HUES64 (cell line): ENCODE data around the gene FABP6. TPM values are rescaled to one million over a fixed set of nuclear protein-coding genes. Genes with fewer than 3 reads are reported as not detected.
"Not testable (repeated sequence)": the region's sequence is repeated elsewhere in the genome, so short reads cannot be mapped to it uniquely, and the experiment has no call there.

Experiments
- H3K27ac ChIP-seq: 2 replicates; pipeline ENCODE4 v1.7.0; 2013; ENCODE audit warnings: low read depth, low read length, inconsistent platforms
- H3K27me3 ChIP-seq: 2 replicates; pipeline ENCODE4 v1.6.1; 2013; ENCODE audit warnings: mild to moderate bottlenecking, low read length; ENCODE audit not compliant: insufficient read depth
- H3K36me3 ChIP-seq: 2 replicates; pipeline ENCODE4 v1.6.1; 2013; ENCODE audit warnings: mild to moderate bottlenecking, low read length; ENCODE audit not compliant: insufficient read depth
- H3K4me1 ChIP-seq: 2 replicates; pipeline ENCODE4 v1.6.1; 2013; ENCODE audit warnings: mild to moderate bottlenecking, low read length, moderate library complexity; ENCODE audit not compliant: insufficient read depth
- H3K4me3 ChIP-seq: 2 replicates; pipeline ENCODE4 v1.5.1; 2013; ENCODE audit warnings: mild to moderate bottlenecking, low read length, moderate library complexity
- H3K9ac ChIP-seq: 2 replicates; pipeline ENCODE4 v1.6.1; 2013; ENCODE audit warnings: mild to moderate bottlenecking, low read depth, low read length
- H3K9me3 ChIP-seq: 2 replicates; pipeline ENCODE4 v1.6.1; 2013; ENCODE audit warnings: low read depth, low read length; ENCODE audit not compliant: insufficient read depth
- WGBS: fragments of 150-250, 120-280 bp; methylation state at CpG from one replicate; pipeline ENCODE4 v1.1.7; 2013; ENCODE audit warnings: missing lambda C conversion rate; 5-methylcytosine and 5-hydroxymethylcytosine counted together
- polyA plus RNA-seq, 2 experiments: library from polyadenylated mRNA; stranded (reverse); fragments of 50-300 nt; gene quantifications; one replicate each; pipeline ENCODE4 v1.2.3, GENCODE V29; 2013

Gene FABP6, protein sequence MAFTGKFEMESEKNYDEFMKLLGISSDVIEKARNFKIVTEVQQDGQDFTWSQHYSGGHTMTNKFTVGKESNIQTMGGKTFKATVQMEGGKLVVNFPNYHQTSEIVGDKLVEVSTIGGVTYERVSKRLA
- polyA plus RNA-seq (2013, experiment 1 of 2), result 5.1 TPM
- polyA plus RNA-seq (2013, experiment 2 of 2), result 4.2 TPM

DNA sequence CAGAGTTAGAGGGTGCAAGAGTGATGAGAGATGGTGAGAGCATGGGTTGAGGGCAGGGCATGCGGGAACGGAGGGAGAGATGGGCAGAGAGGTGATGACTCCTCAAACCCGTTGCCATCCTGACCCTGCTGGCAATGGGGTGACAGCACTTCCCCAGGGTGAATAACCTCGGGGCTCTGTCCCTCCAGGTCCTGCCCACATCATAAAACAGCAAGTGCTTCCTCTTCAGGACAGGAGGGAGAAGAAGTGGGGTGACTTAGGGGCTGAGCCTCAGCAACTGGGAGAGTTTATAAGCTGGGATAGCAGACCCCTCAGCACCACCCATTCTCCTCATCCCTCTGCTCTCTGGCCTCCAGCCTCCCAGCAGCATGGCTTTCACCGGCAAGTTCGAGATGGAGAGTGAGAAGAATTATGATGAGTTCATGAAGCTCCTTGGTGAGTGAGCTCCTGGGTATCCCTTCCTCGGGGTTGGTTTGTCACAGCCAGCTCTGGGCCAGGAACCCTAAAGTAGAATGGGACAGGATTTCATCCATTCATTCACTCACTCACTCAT lies at the start of gene FABP6:
FABP6 (plus strand) TSS at position 317 of the 553 bp plus-strand sequence; CDS start at position 369, 52 bp downstream.
- Histone ChIP-seq H3K4me1 (no peaks in the 10 kb centered on the region), H3K27ac (no peak within 1 kb of the TSS), H3K4me3 (no peak within 1 kb of the TSS), H3K9ac (no peak within 1 kb of the TSS), H3K27me3 (no peaks in the 10 kb centered on the region), H3K9me3 (no peaks in the 10 kb centered on the region), H3K36me3 (no peaks in the 10 kb centered on the region)
- 90% methylated on average over 7 of the region's 7 CpGs for WGBS

DNA sequence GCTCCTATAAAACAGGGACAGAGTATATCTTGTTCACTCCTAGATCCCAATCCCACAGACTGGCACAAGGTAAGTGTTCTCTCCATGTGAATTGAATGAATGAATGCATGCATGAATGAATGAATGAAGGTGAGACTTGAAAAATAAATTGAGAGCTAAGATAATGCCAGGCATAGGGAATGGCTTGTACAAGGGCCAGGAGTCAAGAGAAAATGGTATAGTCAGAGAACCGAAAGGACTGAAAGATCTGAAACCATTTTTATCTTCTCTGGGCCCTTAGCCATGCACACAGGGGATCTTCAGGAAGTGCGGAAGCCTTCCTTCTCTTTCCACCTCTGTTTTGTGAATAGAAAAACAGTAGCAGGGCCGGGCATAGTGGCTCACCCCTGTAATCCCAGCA lies 48.4 kb upstream of the FABP6 start:
- H3K27me3 ChIP-seq, result no peaks in the 10 kb centered on the region
- H3K36me3 ChIP-seq, result no peaks in the 10 kb centered on the region
- no peak overlapping the region for H3K27ac ChIP-seq
- WGBS, result 93% methylated on average over 3 of the region's 3 CpGs
- H3K9ac ChIP-seq, result no peak overlapping the region
- no peak overlapping the region for H3K4me3 ChIP-seq
- H3K4me1 ChIP-seq, result peaks cover 7% of the 10 kb centered on the region; the same call in 1 of the 2 replicates
- H3K9me3 ChIP-seq, result peaks cover 2% of the 10 kb centered on the region

DNA sequence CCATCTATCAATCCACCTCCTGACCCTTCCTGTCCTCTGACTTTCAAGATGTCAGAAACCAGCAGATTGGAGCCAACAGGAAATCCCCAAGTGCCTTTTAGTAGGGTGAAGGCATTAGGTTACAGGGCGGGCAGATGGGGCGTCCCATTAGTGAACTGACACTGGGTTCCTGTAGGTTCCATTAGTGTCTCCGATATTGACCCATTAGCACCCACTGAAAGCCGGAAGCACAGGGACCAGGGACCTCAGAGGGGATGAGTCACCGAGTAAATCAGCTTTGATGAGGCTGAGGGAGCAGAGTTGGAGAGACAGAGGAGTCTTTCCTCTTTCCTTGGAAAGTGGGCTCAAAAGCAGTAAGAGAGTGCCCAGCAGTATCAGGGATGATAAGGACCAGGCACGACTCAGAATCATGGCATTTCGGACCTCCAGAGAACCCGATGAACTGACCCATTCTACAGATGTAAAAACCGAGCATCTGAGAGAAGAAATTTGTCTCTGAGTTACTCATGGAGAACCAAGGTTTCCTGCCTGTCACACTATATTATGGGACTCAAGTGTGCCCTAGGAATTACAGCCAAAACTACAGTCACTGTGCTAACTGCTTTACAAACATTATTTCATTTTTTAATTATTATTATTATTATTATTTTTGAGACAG lies 47.2 kb upstream of the FABP6 start:
- no peak overlapping the region for H3K9ac ChIP-seq
- H3K27ac ChIP-seq, result no peak overlapping the region
- no peak overlapping the region for H3K4me3 ChIP-seq
- no peaks in the 10 kb centered on the region for H3K27me3 ChIP-seq
- no peaks in the 10 kb centered on the region for H3K36me3 ChIP-seq
- H3K9me3 ChIP-seq, result peaks cover 13% of the 10 kb centered on the region
- H3K4me1 ChIP-seq, result 0 out of 2 replicates have a peak, but pooled peaks cover 1% of the 10 kb centered on the region
- 86% methylated on average over 9 of the region's 9 CpGs for WGBS

DNA sequence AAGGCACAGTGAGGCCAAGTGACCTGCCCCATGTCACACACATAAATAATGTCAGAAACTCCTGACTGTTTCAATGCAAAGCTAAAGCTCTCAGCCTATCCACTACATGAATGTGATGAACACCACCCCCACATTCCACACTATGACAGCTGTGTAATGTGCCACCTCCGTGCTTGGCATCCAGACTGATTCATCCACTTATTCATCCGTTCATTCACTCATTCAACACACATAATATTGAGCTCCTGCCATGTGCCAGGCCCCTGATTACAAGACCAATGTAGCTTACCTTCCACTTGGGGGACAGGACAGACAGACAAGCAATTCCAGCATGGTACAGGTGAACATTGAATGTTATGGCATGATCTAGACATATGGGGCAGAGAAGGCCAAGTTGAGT lies 46.2 kb upstream of the FABP6 start:
- Histone ChIP-seq H3K9me3 (peaks cover 13% of the 10 kb centered on the region), H3K36me3 (no peaks in the 10 kb centered on the region)
- WGBS, result 86% methylated on average over 2 of the region's 2 CpGs

DNA sequence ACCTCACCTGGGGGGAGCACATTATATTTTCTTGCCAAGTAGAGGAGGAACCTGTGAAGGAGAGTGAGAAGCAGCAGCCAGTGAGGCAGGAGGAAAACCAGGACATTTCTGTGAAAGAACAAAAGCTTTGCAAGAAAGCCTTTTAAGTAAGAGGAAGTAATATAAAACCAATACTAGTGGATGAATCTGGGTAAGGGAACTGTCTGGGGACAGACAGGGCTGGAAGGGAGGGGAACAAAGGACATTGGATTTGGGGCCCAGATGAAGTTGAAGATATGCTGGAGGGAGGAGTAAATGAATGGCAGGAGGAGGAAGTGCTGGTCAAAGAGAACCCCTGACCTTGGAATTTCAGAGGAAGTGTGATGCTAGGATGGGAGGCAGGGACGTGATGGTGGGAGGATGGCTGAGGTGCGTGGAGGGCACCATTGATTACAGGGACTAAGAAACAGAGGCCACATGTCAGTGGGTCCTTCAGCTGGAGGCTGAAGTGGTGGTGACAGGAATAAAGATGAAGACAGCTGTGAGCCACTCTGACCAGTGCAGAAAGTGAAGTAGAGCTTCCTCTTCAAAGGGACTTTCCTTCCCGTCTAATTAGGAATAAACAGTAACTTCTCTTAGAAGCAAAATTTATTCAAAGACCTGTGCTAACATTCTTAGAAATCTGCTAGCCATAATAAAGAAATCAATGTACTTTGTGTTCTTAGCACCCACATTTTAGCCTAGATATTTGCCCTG lies 43.5 kb upstream of the FABP6 start:
- WGBS, result 78% methylated on average over 3 of the region's 3 CpGs
- Histone ChIP-seq H3K9me3 (peaks cover 13% of the 10 kb centered on the region), H3K27me3 (no peaks in the 10 kb centered on the region), H3K9ac (no peak overlapping the region), H3K4me3 (no peak overlapping the region), H3K4me1 (0 out of 2 replicates have a peak, but pooled peaks cover 5% of the 10 kb centered on the region), H3K36me3 (no peaks in the 10 kb centered on the region), H3K27ac (no peak overlapping the region)

More for the DNA sequence above, 46.2 kb upstream of the FABP6 start:
- Histone ChIP-seq H3K27me3 (no peaks in the 10 kb centered on the region), H3K27ac (no peak overlapping the region), H3K4me3 (no peak overlapping the region), H3K4me1 (no peaks in the 10 kb centered on the region), H3K9ac (no peak overlapping the region)

DNA sequence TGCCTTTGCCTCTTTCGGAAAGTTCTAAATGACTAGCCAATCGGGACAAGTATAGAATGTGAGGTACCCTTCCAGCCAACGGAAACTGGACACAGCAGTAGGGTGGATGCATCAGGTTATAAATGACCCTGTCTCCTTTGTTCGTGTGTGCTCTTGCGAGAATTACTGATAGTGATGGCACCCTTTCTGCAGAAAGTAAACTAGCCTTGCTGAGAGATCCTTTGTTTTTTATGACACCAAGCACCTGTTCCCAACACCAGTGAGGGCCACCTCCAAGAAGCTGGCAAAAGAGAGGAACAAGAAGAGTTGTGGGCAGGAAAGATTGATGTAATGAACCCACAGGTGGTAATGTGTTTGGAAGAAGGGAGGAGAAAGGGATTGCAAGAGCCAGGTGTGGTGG lies 42.8 kb upstream of the FABP6 start:
- H3K27ac ChIP-seq, result no peak overlapping the region
- H3K4me1 ChIP-seq, result 0 out of 2 replicates have a peak, but pooled peaks cover 5% of the 10 kb centered on the region
- H3K27me3 ChIP-seq, result no peaks in the 10 kb centered on the region
- H3K9me3 ChIP-seq, result peaks cover 13% of the 10 kb centered on the region
- no peaks in the 10 kb centered on the region for H3K36me3 ChIP-seq
- H3K9ac ChIP-seq, result no peak overlapping the region
- no peak overlapping the region for H3K4me3 ChIP-seq
- WGBS, result 89% methylated on average over 5 of the region's 5 CpGs

DNA sequence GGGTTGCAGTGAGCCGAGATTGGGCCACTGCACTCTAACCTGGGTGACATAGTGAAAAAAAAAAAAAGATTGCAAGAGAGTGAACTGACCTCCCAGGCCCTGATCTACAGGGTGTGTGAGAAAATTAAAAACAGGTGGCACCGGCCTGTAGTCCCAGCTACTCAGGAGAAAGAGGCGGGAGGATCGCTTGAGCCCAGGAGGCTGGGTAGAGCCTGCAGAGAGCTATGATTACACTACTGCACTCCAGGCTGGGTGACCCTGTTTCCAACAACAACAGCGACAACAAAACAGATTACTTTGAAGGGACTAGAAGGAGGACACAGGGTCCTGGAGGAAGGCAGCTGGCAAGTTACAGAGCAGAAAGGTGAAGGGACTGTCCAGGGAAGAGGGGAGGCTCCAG lies 42.2 kb upstream of the FABP6 start:
- no peak overlapping the region; the same call in 1 of the 2 replicates for H3K27ac ChIP-seq
- 96% methylated on average over 5 of the region's 5 CpGs for WGBS
- no peak overlapping the region for H3K9ac ChIP-seq
- H3K9me3 ChIP-seq, result peaks cover 13% of the 10 kb centered on the region
- H3K27me3 ChIP-seq, result no peaks in the 10 kb centered on the region
- 0 out of 2 replicates have a peak, but pooled peaks cover 5% of the 10 kb centered on the region for H3K4me1 ChIP-seq
- no peak overlapping the region for H3K4me3 ChIP-seq
- H3K36me3 ChIP-seq, result no peaks in the 10 kb centered on the region

DNA sequence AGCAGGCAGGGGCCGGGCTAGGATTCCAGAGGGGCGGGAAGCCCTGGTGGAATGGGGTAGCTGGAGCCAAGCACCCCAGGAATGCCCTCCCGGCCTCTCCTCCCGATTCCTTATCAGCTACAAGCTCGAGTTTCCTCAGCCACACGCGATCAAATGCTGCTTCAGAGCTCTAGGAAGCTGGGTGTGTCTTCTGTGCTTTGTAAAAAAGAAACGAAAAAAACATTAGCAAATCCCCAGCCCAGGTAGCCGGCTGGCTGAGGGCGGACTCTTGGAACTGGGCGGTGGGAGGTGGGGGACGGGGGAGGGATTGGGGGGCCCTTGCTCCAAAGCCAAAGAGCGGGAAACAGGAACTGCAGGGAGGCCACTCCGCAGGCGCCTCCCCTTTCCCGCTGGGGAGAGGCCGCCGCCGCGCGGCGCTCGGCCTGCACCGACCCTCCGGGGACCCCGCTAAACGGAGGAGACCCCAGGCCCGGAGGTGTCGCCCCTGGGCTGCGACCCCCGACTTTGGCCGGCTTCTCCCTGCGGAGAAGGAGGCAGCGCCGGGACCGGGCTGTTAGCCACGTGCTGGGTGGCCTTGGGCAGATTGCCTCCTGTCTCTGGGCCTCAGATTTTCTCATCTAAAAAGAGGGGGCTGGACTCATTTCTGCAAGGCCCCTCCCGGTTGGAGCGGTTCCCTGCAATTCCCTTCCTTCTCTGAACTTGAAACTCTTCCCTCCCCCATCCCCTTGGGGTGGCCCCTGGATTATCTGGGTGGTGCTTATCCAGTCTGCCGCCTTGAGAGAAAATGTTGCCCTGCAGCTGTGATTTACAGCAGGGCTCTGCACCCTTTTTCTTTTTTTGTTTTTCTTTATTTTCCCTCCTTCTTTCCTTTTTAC lies 40.9 kb upstream of the FABP6 start:
- H3K27me3 ChIP-seq, result no peaks in the 10 kb centered on the region
- H3K4me3 ChIP-seq, result peak overlapping the region; percentile 43
- WGBS, result 16% methylated on average over 38 of the region's 40 CpGs
- H3K36me3 ChIP-seq, result no peaks in the 10 kb centered on the region
- H3K4me1 ChIP-seq, result 0 out of 2 replicates have a peak, but pooled peaks cover 5% of the 10 kb centered on the region
- H3K27ac ChIP-seq, result peak overlapping the region; percentile 89
- peak overlapping the region; percentile 80 for H3K9ac ChIP-seq
- peaks cover 13% of the 10 kb centered on the region for H3K9me3 ChIP-seq

DNA sequence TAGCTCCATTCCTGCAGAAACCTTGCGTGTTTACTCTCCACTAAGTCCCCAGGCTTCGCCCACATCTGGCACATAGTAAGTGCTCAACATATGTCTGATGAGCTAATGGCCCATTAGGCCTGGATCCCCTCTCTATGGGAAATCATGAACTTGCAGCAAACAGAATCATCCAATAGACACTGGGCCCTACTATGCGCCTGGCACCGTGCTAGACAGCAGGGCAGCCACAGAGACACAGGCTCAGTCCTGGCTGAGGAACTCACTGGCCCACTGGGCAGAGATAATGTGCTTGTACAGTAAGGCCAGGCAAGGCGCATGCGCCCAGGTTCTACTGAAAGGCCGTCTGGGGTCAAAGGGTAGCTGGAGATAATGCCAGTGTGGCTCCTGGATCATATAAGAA lies 36.9 kb upstream of the FABP6 start:
- Histone ChIP-seq H3K27me3 (no peaks in the 10 kb centered on the region), H3K27ac (no peak overlapping the region), H3K36me3 (no peaks in the 10 kb centered on the region), H3K9ac (no peak overlapping the region), H3K4me3 (no peak overlapping the region), H3K9me3 (no peaks in the 10 kb centered on the region), H3K4me1 (peaks cover 11% of the 10 kb centered on the region; the same call in 1 of the 2 replicates)
- WGBS, result 96% methylated on average over 7 of the region's 7 CpGs

DNA sequence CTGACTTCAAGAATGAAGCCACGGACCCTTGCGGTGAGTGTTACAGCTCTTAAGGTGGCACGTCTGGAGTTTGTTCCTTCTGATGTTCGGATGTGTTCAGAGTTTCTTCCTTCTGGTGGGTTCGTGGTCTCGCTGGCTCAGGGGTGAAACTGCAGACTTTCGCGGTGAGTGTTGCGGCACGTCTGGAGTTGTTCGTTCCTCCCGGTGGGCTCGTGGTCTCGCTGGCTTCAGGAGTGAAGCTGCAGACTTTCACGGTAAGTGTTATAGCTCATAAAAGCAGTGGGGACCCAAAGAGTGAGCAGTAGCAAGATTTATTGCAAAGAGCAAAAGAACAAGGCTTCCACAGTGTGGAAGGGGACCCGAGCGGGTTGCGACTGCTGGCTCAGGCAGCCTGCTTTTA lies 36.2 kb upstream of the FABP6 start:
- 91% methylated on average over 18 of the region's 18 CpGs for WGBS
- H3K4me1 ChIP-seq, result peaks cover 17% of the 10 kb centered on the region

More for the DNA sequence above, 36.2 kb upstream of the FABP6 start:
- H3K27me3 ChIP-seq, H3K4me3 ChIP-seq, H3K9me3 ChIP-seq, H3K9ac ChIP-seq, H3K27ac ChIP-seq, H3K36me3 ChIP-seq: not testable (repeated sequence)
